Measurements from ENCODE around the gene GPRC5C. TPM values are rescaled to one million over a fixed set of nuclear protein-coding genes. Genes with fewer than 3 reads are reported as not detected.

The GPRC5C gene
- total RNA-seq, 2 donors from 2014 or later: 57.0 to 73.4 TPM

DNA sequence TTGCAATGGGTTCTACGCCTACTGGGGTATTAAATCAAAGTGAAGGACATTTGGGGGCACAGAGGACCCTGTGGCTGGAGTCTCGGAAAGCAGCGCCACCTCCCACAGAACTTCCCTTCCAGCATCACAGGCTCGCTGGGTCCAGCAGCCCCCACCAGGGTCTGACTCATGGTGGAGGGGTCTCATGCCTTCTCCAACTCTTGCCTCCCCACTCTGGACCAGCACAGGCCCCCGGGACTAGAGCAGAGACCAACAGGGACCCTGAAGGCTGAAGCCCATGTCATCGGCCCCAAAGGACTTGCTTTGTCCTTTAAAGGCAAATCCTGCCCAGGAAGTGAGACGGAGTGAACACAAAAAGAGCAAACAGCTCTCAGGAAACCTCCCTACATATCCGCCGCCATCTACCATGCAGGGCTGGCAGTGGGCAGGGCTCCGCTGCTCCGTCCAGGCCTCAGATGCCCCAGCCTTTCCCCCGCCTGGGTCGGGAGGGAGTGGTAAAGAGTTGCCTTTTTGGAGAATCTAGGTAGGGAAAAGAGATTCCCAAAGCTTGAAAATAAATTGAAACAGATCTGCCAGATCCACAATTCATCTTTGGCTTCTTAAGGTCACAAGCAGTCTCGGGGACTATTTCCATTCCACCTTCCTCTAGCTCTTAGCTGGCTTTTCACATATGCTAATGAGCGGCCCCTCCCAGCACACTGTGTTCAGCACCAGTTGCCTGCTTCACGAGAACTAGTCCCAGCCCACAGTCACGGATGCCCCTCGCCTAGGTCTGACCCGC, 2.1 kb upstream of the GPRC5C start:
- TF ChIP-seq, protein P1, sequence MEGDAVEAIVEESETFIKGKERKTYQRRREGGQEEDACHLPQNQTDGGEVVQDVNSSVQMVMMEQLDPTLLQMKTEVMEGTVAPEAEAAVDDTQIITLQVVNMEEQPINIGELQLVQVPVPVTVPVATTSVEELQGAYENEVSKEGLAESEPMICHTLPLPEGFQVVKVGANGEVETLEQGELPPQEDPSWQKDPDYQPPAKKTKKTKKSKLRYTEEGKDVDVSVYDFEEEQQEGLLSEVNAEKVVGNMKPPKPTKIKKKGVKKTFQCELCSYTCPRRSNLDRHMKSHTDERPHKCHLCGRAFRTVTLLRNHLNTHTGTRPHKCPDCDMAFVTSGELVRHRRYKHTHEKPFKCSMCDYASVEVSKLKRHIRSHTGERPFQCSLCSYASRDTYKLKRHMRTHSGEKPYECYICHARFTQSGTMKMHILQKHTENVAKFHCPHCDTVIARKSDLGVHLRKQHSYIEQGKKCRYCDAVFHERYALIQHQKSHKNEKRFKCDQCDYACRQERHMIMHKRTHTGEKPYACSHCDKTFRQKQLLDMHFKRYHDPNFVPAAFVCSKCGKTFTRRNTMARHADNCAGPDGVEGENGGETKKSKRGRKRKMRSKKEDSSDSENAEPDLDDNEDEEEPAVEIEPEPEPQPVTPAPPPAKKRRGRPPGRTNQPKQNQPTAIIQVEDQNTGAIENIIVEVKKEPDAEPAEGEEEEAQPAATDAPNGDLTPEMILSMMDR (conservative IDR thresholded peaks at IDR 0.05): no peak
- H3K36me3 Mint-ChIP-seq (ENCODE audit: low read depth): peaks cover 5% of the 10 kb centered on the region
- peaks cover 44% of the 10 kb centered on the region for H3K4me1 Mint-ChIP-seq
- peak overlapping the region; percentile 95 for H3K27ac Mint-ChIP-seq
- DNase-seq: peak; percentile 78
- WGBS, 2 experiments (ENCODE audit: insufficient coverage in 1 of 2, insufficient read length in 1 of 2): 56 to 64% methylated on average over 8 to 19 of the region's 19 CpGs
- H3K27me3 Mint-ChIP-seq (ENCODE audit: insufficient read depth): peaks cover 49% of the 10 kb centered on the region
- H3K4me1 ChIP-seq (ENCODE audit: control insufficient read depth, insufficient read depth, low read length): peaks cover 10% of the 10 kb centered on the region
- H3K9me3 ChIP-seq (ENCODE audit: control insufficient read depth, low read length): no peaks in the 10 kb centered on the region
- peak overlapping the region; percentile 92 for H3K9ac ChIP-seq (ENCODE audit: extremely low read depth, low read length, poor library complexity, severe bottlenecking)
- H3K27me3 ChIP-seq (ENCODE audit: control insufficient read depth, insufficient read depth, low read length, poor library complexity, severe bottlenecking): no peaks in the 10 kb centered on the region
- no peaks in the 10 kb centered on the region for H3K9me3 Mint-ChIP-seq
- peak overlapping the region; percentile 83 for H3K4me3 Mint-ChIP-seq
- H3K4me3 ChIP-seq (ENCODE audit: low read length): peak overlapping the region; percentile 86
- H3K36me3 ChIP-seq (ENCODE audit: control insufficient read depth, insufficient read depth, low read length): no peaks in the 10 kb centered on the region
- no peak overlapping the region for H3K27ac ChIP-seq (ENCODE audit: low read depth, low read length)

DNA sequence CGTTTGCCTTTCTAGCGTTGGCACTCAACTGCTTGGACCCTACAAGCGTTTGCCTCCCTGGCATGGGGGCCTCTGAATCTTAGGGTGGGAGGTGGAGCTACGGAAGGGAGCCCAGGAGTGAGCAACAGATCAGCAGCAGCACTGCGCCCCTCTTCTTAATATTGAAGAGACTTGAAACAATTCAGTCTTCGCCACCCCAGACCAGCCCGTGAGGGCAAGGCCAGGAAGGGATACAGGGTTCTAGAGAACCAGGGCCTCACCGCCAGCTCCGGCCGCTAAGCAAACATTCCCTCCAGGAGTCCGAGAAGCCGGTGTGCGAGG, 1.5 kb upstream of the GPRC5C start:
- peak overlapping the region; percentile 86 for H3K4me3 ChIP-seq (ENCODE audit: low read length)
- H3K9me3 ChIP-seq (ENCODE audit: control insufficient read depth, low read length): no peaks in the 10 kb centered on the region
- H3K4me3 Mint-ChIP-seq: peak overlapping the region; percentile 83
- peak overlapping the region; percentile 92 for H3K9ac ChIP-seq (ENCODE audit: extremely low read depth, low read length, poor library complexity, severe bottlenecking)
- no peak for DNase-seq
- H3K4me1 Mint-ChIP-seq: peaks cover 44% of the 10 kb centered on the region
- H3K27me3 Mint-ChIP-seq (ENCODE audit: insufficient read depth): peaks cover 48% of the 10 kb centered on the region
- H3K27me3 ChIP-seq (ENCODE audit: control insufficient read depth, insufficient read depth, low read length, poor library complexity, severe bottlenecking): no peaks in the 10 kb centered on the region
- WGBS, 2 experiments (ENCODE audit: insufficient coverage in 1 of 2, insufficient read length in 1 of 2): 10 to 12% methylated on average over 9 to 13 of the region's 13 CpGs
- no peaks in the 10 kb centered on the region for H3K36me3 ChIP-seq (ENCODE audit: control insufficient read depth, insufficient read depth, low read length)
- peak overlapping the region; percentile 95 for H3K27ac Mint-ChIP-seq
- H3K4me1 ChIP-seq (ENCODE audit: control insufficient read depth, insufficient read depth, low read length): peaks cover 10% of the 10 kb centered on the region
- TF ChIP-seq, protein P1 (conservative IDR thresholded peaks at IDR 0.05): no peak
- H3K9me3 Mint-ChIP-seq: no peaks in the 10 kb centered on the region
- H3K36me3 Mint-ChIP-seq (ENCODE audit: low read depth): peaks cover 5% of the 10 kb centered on the region
- peak overlapping the region; percentile 42 for H3K27ac ChIP-seq (ENCODE audit: low read depth, low read length)

DNA sequence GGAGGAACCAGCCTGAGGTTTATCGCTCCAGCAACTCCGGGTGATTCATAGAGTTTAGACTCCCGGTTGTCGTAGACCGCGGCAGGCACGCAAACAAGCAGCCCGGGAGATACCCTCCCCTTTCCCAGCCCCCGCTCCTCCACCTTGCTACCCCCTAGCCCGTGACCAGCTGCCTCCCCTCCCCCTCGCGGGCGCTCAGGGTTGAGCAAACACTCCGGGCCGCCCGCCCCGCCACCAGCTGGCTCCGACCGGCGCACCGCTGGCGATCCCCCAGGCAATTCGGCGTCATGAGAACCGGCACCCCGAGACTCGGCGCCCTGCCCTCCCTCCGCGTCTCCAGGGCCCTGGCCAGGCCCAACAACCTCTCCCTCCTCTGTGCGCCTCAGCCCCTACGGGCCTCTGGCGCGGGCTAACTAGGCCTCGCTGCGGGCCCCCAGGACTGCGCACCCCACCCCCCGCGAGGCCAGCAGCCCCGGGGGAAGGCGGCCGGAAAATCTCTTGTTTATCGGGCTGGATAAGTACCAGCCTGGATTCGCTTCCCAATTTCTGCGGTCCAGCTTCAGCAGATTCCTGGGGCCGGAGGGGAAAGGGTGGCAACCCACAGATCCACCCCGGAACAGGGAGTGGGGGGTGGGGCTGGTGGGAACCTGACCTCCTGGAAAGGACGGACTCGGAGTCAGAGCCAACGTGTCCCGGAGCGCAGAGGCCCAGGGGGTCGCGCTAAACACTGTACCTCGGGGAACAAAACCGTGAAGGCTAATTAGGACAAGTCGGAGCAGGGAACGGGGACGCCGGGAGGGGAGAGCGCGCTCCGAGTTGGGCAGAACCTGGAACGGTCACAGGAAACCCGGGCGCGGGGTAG, 951 bp upstream of the GPRC5C start:
- Mint-ChIP-seq H3K9me3 (no peaks in the 10 kb centered on the region), H3K4me3 (peak overlapping the region; percentile 83), H3K27ac (peak overlapping the region; percentile 95), H3K27me3 (ENCODE audit: insufficient read depth) (peaks cover 49% of the 10 kb centered on the region), H3K4me1 (peaks cover 47% of the 10 kb centered on the region), H3K36me3 (ENCODE audit: low read depth) (peaks cover 5% of the 10 kb centered on the region)
- Histone ChIP-seq H3K36me3 (ENCODE audit: control insufficient read depth, insufficient read depth, low read length) (no peaks in the 10 kb centered on the region), H3K4me3 (ENCODE audit: low read length) (peak overlapping the region; percentile 86), H3K4me1 (ENCODE audit: control insufficient read depth, insufficient read depth, low read length) (peaks cover 10% of the 10 kb centered on the region), H3K9me3 (ENCODE audit: control insufficient read depth, low read length) (no peaks in the 10 kb centered on the region), H3K27ac (ENCODE audit: low read depth, low read length) (peak overlapping the region; percentile 74), H3K27me3 (ENCODE audit: control insufficient read depth, insufficient read depth, low read length, poor library complexity, severe bottlenecking) (no peaks in the 10 kb centered on the region), H3K9ac (ENCODE audit: extremely low read depth, low read length, poor library complexity, severe bottlenecking) (peak overlapping the region; percentile 92)
- peak; percentile 92 for DNase-seq
- 1% methylated on average over 35 to 67 of the region's 67 CpGs for WGBS, 2 experiments (ENCODE audit: insufficient coverage in 1 of 2, insufficient read length in 1 of 2)
- TF ChIP-seq, protein P1 (conservative IDR thresholded peaks at IDR 0.05): no peak
